ENCODE results near the gene SENP3.
A peak's percentile ranks its signal among the peaks of the same experiment; 100 is the strongest.

The SENP3 gene

GRCh38 chr17:7557147-7557764 is 4.5 kb upstream of the SENP3 start:
- no peak for DNase-seq

- DNase-seq = peak; percentile 57
These were observed 3.8 kb upstream of the SENP3 start for GRCh38 chr17:7557775-7558543.

GRCh38 chr17:7558544-7559319 is 3.0 kb upstream of the SENP3 start, which contains the start of gene TNFSF13:
Gene TNFSF13, plus strand, starts transcription at chr17:7558750. Its CDS starts 290 bp downstream, at chr17:7559040.
- no peak for DNase-seq

DNA sequence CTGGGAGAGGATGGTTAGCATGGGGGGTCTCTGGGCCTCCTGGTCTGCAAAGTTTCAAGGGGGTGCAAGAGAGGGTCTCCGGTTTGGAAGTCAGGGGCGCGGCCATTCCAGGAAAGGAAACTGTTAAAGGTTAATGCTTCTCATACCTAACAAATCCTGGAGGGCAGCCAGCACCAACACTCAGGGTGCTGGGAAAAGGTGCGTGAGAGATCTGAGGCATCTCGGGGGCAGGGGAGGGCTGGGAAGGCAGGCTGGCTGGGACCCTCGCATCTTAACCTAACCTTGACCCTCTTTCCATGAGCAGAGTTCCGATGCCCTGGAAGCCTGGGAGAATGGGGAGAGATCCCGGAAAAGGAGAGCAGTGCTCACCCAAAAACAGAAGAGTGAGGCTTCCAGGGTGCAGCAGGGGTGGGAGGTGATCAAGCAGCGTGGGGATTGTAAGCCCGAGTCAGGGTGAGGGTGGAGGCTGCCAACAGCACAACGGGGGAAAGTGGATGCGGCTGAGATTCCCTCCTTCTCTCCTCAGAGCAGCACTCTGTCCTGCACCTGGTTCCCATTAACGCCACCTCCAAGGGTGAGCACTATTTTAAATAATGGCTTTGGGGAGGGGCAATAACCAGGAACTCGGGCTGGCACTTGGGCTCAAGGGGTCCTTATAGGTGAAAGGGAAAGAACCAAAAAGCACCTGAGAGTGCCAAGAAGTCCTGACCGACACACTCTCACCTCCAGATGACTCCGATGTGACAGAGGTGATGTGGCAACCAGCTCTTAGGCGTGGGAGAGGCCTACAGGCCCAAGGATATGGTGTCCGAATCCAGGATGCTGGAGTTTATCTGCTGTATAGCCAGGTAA is 2.2 kb upstream of the SENP3 start:
- DNase-seq = no peak

- DNase-seq = peak; percentile 57
These were observed 1.3 kb upstream of the SENP3 start for GRCh38 chr17:7560172-7561027.

DNA sequence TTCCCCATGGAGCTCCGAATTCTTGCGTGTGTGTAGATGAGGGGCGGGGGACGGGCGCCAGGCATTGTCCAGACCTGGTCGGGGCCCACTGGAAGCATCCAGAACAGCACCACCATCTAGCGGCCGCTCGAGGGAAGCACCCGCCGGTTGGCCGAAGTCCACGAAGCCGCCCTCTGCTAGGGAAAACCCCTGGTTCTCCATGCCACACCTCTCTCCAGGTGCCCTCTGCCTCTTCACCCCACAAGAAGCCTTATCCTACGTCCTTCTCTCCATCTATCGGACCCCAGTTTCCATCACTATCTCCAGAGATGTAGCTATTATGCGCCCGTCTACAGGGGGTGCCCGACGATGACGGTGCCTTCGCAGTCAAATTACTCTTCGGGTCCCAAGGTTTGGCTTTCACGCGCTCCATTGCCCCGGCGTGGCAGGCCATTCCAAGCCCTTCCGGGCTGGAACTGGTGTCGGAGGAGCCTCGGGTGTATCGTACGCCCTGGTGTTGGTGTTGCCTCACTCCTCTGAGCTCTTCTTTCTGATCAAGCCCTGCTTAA is 617 bp upstream of the SENP3 start:
- peak; percentile 83 for DNase-seq

GRCh38 chr17:7562208-7562605 is 488 bp downstream of the SENP3 start:
- DNase-seq = no peak

GRCh38 chr17:7563115-7563869 is 1.6 kb downstream of the SENP3 start:
- no peak for DNase-seq

- no peak for DNase-seq
These were observed 7.9 kb downstream of the SENP3 start for GRCh38 chr17:7569571-7569970.

- no peak for DNase-seq
These were observed 8.6 kb downstream of the SENP3 start for GRCh38 chr17:7570351-7570750.

- DNase-seq = no peak
These were observed 10.5 kb downstream of the SENP3 start for GRCh38 chr17:7572338-7572587.

- peak; percentile 99 for DNase-seq
These were observed 11.0 kb downstream of the SENP3 start for GRCh38 chr17:7572588-7573323.

GRCh38 chr17:7573324-7574080 is 11.8 kb downstream of the SENP3 start:
- peak; percentile 93 for DNase-seq

DNA sequence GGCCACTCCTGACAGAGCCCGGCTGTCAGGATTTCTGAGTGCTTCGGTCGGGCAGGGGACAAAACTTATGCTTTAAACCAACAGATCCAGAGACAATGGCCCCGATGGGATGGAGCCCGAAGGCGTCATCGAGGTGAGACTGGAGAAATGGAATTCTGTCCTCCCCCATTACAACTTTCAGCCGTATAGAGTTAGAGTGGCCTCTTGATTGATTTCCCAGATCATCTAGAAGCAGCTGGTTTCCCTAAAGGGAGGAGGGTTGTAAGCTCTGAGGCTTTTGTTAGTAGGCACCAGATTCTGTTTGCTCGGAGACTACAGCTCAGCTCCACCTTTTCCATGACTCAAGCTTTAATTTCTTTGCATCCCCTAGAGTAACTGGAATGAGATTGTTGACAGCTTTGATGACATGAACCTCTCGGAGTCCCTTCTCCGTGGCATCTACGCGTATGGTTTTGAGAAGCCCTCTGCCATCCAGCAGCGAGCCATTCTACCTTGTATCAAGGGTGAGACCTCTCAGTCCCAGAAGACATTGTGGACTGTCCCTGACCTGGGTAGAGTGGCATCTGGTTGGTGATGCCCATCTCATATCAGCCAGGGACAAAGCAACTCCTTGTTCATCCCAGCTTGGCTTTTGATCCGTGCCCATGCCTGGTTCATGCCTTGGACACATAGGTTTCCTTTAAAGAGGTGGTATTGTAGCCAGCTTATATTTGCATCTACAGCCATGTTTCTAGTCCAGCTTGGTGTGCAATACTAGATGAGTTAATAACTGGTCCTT is 12.6 kb downstream of the SENP3 start:
- DNase-seq = no peak

DNA sequence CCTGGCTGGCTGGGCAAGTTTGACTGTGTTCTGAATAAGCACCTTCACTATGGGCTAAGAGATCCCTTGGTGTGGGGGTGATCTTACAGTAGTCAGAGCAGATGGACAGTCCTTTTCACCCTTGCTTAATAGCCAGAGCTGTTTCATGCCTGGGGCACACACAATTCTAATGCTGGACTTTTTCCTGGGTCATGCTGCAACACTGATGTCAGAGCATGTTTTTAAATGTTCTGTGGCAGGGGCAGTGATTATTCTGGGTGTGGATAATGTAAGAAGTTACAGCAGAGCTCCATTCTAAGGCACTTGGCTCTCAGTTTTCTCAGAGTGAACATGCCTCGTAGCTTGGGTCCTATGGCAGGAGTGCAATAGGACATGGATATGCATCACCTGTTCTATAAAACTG is 13.8 kb downstream of the SENP3 start:
- no peak for DNase-seq

DNA sequence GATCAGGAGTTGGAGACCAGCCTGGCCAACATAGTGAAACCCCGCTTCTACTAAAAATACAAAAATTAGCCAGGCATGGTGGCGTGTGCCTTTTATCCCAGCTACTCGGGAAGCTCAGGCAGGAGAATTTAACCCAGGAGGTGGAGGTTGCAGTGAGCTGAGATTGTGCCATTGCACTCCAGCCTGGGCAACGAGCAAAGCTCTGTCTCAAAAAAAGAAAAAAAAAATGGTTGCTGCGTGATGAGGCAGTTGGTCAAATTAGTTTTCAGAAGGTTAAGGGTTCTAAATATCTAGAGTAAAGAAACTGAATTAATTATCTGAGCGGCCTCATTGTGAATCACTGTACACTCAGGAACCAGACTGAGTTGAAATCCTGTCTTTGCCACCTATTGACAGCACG is 14.2 kb downstream of the SENP3 start:
- no peak for DNase-seq

DNA sequence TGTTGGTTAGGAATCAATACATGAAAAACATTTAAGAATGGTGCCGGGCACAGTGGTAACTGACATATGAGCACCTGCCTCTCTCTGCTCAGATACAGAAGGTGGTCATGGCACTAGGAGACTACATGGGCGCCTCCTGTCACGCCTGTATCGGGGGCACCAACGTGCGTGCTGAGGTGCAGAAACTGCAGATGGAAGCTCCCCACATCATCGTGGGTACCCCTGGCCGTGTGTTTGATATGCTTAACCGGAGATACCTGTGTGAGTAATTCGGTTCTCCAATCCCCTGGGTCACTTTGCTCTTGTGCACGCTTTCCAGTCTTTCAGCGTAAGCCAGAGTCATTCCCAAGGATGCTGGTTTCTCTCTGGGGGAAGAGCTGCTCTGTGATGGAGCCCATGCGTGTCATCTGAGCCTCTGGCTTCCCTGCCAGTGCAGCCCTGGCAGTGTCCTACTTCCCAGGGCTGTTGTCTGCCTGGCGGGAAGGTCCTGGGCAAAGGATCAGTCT is 14.8 kb downstream of the SENP3 start:
- no peak for DNase-seq

Measured in fibroblast of upper back skin (primary cell).